CD14-positive monocyte (primary cell): ENCODE data around the gene PIK3R3. TPM values are rescaled to one million over a fixed set of nuclear protein-coding genes. Genes with fewer than 3 reads are reported as not detected.

Experiments used
- DNase-seq, 3 donors: peaks; one replicate each; pipeline ENCODE4 v3.0.0-alpha.2; 2011 to 2022
- H2AFZ ChIP-seq: 2 replicates; pipeline ENCODE4 v1.6.0; 2012; ENCODE audit warnings: mild to moderate bottlenecking, low read depth, low read length, inconsistent platforms; ENCODE audit not compliant: insufficient read depth, poor library complexity, severe bottlenecking
- H3K27ac ChIP-seq, 2 donors: 1 replicate in 1 of 2; 2 replicates in 1 of 2; pipeline ENCODE4 v1.5.1; 2012 to 2013; ENCODE audit warnings: low read length in 2 of 2, control low read depth in 1 of 2, inconsistent platforms in 1 of 2, low read depth in 1 of 2, mild to moderate bottlenecking in 1 of 2
- H3K27me3 ChIP-seq, 2 donors: one replicate each; pipeline versions ENCODE4 v1.6.0 to v1.6.1; 2011 to 2013; ENCODE audit warnings: low read length in 2 of 2; ENCODE audit not compliant: control insufficient read depth in 2 of 2, insufficient read depth in 2 of 2
- H3K36me3 ChIP-seq, 2 donors: replicated peaks in 1 of 2; 1 replicate in 1 of 2; 2 replicates in 1 of 2; pipeline versions ENCODE4 v1.5.1 to v1.6.1; 2012 to 2013; ENCODE audit warnings: low read length in 2 of 2, control low read depth in 1 of 2, inconsistent platforms in 1 of 2, mild to moderate bottlenecking in 1 of 2; ENCODE audit not compliant: insufficient read depth in 2 of 2, control insufficient read depth in 1 of 2
- H3K4me1 ChIP-seq, 2 donors: 1 replicate in 1 of 2; 2 replicates in 1 of 2; pipeline versions ENCODE4 v1.5.1 to v1.6.1; 2012 to 2013; ENCODE audit warnings: low read length in 2 of 2, control low read depth in 1 of 2, inconsistent platforms in 1 of 2, mild to moderate bottlenecking in 1 of 2, moderate library complexity in 1 of 2; ENCODE audit not compliant: insufficient read depth in 2 of 2, control insufficient read depth in 1 of 2
- H3K4me2 ChIP-seq: replicated peaks from 2 replicates; pipeline ENCODE3; 2012; ENCODE audit warnings: low read length, moderate library complexity, mild to moderate bottlenecking; ENCODE audit not compliant: poor library complexity, severe bottlenecking; ENCODE audit errors: extremely low read depth
- H3K4me3 ChIP-seq, 3 experiments: fragments of 200-600 bp in 1 of 3; sonication (generic) in 1 of 3; replicated peaks in 1 of 3; 1 replicate in 2 of 3; 2 replicates in 1 of 3; pipeline ENCODE4 v1.5.1; 2011 to 2013; ENCODE audit warnings: low read length in 3 of 3, mild to moderate bottlenecking in 3 of 3, control low read depth in 2 of 3, low read depth in 2 of 3, inconsistent platforms in 1 of 3, moderate library complexity in 1 of 3
- H3K79me2 ChIP-seq: 2 replicates; pipeline ENCODE4 v1.6.0; 2012; ENCODE audit warnings: mild to moderate bottlenecking, control low read depth, inconsistent platforms, low read length, moderate library complexity; ENCODE audit not compliant: insufficient read depth
- H3K9ac ChIP-seq: 2 replicates; pipeline ENCODE4 v1.6.0; 2017; ENCODE audit warnings: low read length, mild to moderate bottlenecking; ENCODE audit not compliant: insufficient read depth, poor library complexity, severe bottlenecking
- H3K9me3 ChIP-seq, 2 donors: replicated peaks in 1 of 2; 1 replicate in 1 of 2; 2 replicates in 1 of 2; pipeline versions ENCODE4 v1.5.1 to v1.6.1; 2012 to 2013; ENCODE audit warnings: low read length in 2 of 2, control low read depth in 1 of 2; ENCODE audit not compliant: control insufficient read depth in 1 of 2, insufficient read depth in 1 of 2
- H4K20me1 ChIP-seq: 2 replicates; pipeline ENCODE4 v1.6.0; 2012; ENCODE audit warnings: mild to moderate bottlenecking, low read length, control low read depth, moderate library complexity; ENCODE audit not compliant: insufficient read depth
- H3K27ac Mint-ChIP-seq, 7 donors: one replicate each; pipeline ENCODE4 v1.8.0; 2020; ENCODE audit warnings: mild to moderate bottlenecking in 7 of 7, mixed read lengths in 7 of 7, moderate library complexity in 6 of 7, inconsistent platforms in 2 of 7
- H3K27me3 Mint-ChIP-seq, 3 donors: one replicate each; pipeline ENCODE4 v1.8.0; 2021 to 2022; ENCODE audit warnings: low read depth in 3 of 3, mild to moderate bottlenecking in 3 of 3, mixed read lengths in 3 of 3, moderate library complexity in 3 of 3, inconsistent platforms in 1 of 3
- H3K36me3 Mint-ChIP-seq, 2 donors: one replicate each; pipeline ENCODE4 v1.8.0; 2020; ENCODE audit warnings: mixed read lengths in 2 of 2, inconsistent platforms in 1 of 2, mild to moderate bottlenecking in 1 of 2
- H3K4me1 Mint-ChIP-seq: one replicate; pipeline ENCODE4 v1.8.0; 2020; ENCODE audit warnings: mild to moderate bottlenecking, mixed read lengths
- H3K4me3 Mint-ChIP-seq, 2 donors: one replicate each; pipeline ENCODE4 v1.8.0; 2020; ENCODE audit warnings: mild to moderate bottlenecking in 2 of 2, mixed read lengths in 2 of 2, moderate library complexity in 1 of 2
- H3K9me3 Mint-ChIP-seq, 7 donors: one replicate each; pipeline ENCODE4 v1.8.0; 2020 to 2022; ENCODE audit warnings: mixed read lengths in 7 of 7, mild to moderate bottlenecking in 6 of 7, moderate library complexity in 6 of 7, inconsistent platforms in 2 of 7
- WGBS: methylation state at CpG from one replicate; pipeline ENCODE4 v1.1.5; 2013; ENCODE audit warnings: missing lambda C conversion rate; ENCODE audit not compliant: insufficient coverage; 5-methylcytosine and 5-hydroxymethylcytosine counted together
- intact Hi-C, 2 donors: fragments of 100-400 bp; cut with micrococcal nuclease; formaldehyde crosslinking; loops; one replicate each; pipeline versions ENCODE4 v1.15.0 to v1.15.1; 2023
- polyA plus RNA-seq, 3 donors: library from polyadenylated mRNA; depleted of rRNA in 1 of 3; unstranded in 2 of 3; stranded (reverse) in 1 of 3; fragments of 300-500 nt in 2 of 3; fragments of >200 nt in 1 of 3; fragmentation: Illumina TruSeq in 2 of 3; gene quantifications; 1 replicate in 2 of 3; 2 replicates in 1 of 3; pipeline ENCODE4 v1.2.3, GENCODE V29; 2012 to 2021
- TF ChIP-seq, protein P1 (sequence below): fragments of 200-600 bp; IDR thresholded peaks from one replicate; pipeline ENCODE4 v1.8.0; 2022; ENCODE audit warnings: antibody characterized with exemption, mild to moderate bottlenecking

The PIK3R3 gene
- polyA plus RNA-seq, 3 donors = 0.09 to 0.28 (median 0.17) TPM

- Histone ChIP-seq H3K36me3 (no peaks in the 10 kb centered on the region), H3K4me2 (no peak overlapping the region), H2AFZ (no peak overlapping the region), H3K9me3 (no peaks in the 10 kb centered on the region), H3K4me1 (peaks cover 19 to 24% of the 10 kb centered on the region in 2 donors), H3K9ac (no peak overlapping the region), H3K27ac (no peak overlapping the region), H4K20me1 (no peaks in the 10 kb centered on the region), H3K27me3 (peaks cover 33 to 44% of the 10 kb centered on the region in 2 donors), H3K79me2 (no peaks in the 10 kb centered on the region), H3K4me3 (no peak overlapping the region)
- no CpG with 5 or more reads among the region's 3 CpGs for WGBS
- no peak for DNase-seq
- intact Hi-C loops = no loop called here
- Mint-ChIP-seq H3K27me3 (peaks cover 37 to 47% (median 40%) of the 10 kb centered on the region in 3 donors), H3K9me3 (peaks cover 0 to 16% (median 10%) of the 10 kb centered on the region in 7 donors), H3K36me3 (peaks cover 2 to 3% of the 10 kb centered on the region in 2 donors), H3K4me1 (peaks cover 26% of the 10 kb centered on the region), H3K4me3 (no peak overlapping the region), H3K27ac (no peak overlapping the region)
- TF ChIP-seq, protein P1, sequence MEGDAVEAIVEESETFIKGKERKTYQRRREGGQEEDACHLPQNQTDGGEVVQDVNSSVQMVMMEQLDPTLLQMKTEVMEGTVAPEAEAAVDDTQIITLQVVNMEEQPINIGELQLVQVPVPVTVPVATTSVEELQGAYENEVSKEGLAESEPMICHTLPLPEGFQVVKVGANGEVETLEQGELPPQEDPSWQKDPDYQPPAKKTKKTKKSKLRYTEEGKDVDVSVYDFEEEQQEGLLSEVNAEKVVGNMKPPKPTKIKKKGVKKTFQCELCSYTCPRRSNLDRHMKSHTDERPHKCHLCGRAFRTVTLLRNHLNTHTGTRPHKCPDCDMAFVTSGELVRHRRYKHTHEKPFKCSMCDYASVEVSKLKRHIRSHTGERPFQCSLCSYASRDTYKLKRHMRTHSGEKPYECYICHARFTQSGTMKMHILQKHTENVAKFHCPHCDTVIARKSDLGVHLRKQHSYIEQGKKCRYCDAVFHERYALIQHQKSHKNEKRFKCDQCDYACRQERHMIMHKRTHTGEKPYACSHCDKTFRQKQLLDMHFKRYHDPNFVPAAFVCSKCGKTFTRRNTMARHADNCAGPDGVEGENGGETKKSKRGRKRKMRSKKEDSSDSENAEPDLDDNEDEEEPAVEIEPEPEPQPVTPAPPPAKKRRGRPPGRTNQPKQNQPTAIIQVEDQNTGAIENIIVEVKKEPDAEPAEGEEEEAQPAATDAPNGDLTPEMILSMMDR = no peak
These were observed 4.1 kb downstream of the PIK3R3 start for GRCh38 chr1:46128344-46128743.

- Mint-ChIP-seq H3K27ac (no peak overlapping the region), H3K27me3 (peaks cover 0 to 4% (median 2%) of the 10 kb centered on the region in 3 donors), H3K9me3 (no peaks in the 10 kb centered on the region), H3K4me1 (peaks cover 7% of the 10 kb centered on the region), H3K4me3 (no peak overlapping the region), H3K36me3 (no peaks in the 10 kb centered on the region)
- Histone ChIP-seq H3K27me3 (no peaks in the 10 kb centered on the region), H3K36me3 (no peaks in the 10 kb centered on the region), H3K4me1 (peaks cover 4 to 5% of the 10 kb centered on the region in 2 donors), H3K4me2 (no peak overlapping the region), H2AFZ (no peak overlapping the region), H4K20me1 (no peaks in the 10 kb centered on the region), H3K4me3 (no peak overlapping the region), H3K9me3 (no peaks in the 10 kb centered on the region), H3K9ac (no peak overlapping the region), H3K79me2 (no peaks in the 10 kb centered on the region), H3K27ac (no peak overlapping the region)
- TF ChIP-seq, protein P1 = no peak
- intact Hi-C loops = no loop called here
- DNase-seq = no peak
These were observed 13.6 kb downstream of the PIK3R3 start for GRCh38 chr1:46118856-46119255.
